HG03571 (cell line): Measurements from ENCODE around the gene ACSL3.

Experiments
- ATAC-seq: cut with Tn5 transposase; IDR thresholded peaks from one replicate; pipeline ENCODE4 v1.9.1; 2021; ENCODE audit not compliant: unreplicated experiment

The ACSL3 gene

GRCh38 chr2:222939208-222939856 is 78.5 kb downstream of the ACSL3 start:
- ATAC-seq, result peak; percentile 74

DNA sequence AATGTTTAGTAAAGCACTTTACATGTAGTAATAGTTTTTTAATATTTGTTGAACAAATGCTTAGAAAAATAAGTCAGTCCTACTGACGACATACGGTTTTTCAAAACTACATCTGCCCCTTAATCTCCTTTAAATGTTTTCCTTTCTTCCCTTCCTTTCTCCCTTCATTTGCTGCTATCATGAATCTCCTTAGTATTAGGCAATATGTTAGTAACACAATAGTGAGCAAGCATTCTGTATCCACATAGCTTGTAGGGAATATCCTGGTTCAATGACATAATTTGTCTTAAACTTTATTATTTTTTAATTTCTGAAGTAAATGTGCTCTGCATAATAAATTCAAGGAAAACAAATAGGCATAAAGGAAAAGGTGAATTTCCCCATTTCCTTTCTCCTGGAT is 79.1 kb downstream of the ACSL3 start:
- ATAC-seq, result no peak

GRCh38 chr2:222941510-222942032 is 80.7 kb downstream of the ACSL3 start:
- ATAC-seq, result no peak

DNA sequence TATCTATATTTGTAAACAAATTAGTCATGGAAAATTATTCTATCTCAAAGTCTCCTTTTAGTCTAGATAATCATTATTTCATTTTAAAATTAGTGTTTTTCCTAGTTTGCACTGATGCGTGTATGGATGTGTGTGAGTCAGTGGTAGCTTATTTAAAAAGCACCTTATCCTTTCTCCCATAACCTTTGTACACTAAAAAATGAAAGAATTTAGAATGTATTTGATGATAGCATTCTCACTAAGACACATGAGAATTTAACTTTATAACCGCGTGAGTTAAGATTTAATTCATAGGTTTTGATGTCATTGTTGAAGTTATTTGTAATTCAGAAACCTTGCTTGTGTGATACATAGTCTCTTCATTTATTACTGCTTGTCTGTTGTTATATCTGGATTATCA is 81.7 kb downstream of the ACSL3 start:
- ATAC-seq, result no peak

DNA sequence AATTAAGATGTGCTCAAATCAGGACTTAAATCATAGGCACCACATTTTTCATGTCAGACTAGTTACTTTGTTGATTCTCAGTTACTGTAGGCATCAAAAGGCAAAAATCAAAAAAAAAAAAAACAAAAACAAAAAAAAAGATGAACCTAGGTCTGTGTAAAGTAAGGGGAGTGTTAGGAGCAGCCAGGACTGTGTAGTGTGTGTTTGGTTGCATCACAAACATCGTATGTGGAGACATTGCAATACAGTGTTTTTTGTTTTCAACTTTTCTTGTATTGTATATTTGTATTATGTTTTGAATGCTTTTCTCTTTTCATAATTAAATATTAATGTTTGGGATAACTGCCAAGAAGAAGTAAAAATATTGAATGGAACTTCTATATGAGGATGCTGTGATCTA is 82.1 kb downstream of the ACSL3 start:
- no peak for ATAC-seq

GRCh38 chr2:222943820-222944219 is 83.0 kb downstream of the ACSL3 start:
- peak; percentile 45 for ATAC-seq

DNA sequence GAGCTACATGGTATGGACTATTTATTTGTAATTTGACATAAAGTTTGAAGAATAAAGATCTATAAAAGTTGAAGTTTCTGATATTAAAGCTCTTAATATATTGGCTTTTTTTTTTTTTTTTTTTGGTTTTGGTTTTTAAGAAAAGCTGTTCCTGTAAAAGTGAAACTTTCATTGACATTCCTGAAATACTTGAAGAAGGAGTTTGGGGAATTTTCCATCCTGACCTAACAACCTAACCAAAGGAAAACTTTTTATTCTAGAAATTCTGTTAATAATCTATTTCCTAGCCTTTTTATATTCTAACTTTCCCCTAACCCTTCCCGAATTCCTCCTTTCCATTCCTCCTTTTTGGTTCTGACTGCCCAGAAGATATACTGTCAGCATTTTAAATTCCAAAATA is 83.7 kb downstream of the ACSL3 start:
- no peak for ATAC-seq

GRCh38 chr2:222944971-222945740 is 84.3 kb downstream of the ACSL3 start:
- no peak for ATAC-seq

DNA sequence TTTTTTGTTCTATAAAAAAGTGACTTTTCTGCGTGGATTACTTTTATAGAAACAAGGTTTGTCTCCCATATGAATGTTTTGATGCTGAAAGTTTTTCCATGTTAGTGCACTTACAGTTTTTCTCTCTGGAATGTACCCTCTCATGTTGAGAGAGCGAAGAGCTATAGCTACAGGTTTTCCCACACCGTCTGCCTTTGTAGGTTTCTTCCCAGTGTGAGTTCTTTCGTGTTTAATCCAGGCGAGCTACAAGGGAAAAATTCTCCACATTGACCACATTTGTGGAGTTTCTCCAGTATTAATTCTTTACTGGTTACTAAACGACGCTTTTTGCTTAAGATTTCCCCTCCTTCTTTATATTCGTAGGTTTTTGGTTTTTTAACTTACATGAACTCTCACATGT is 85.1 kb downstream of the ACSL3 start:
- no peak for ATAC-seq

DNA sequence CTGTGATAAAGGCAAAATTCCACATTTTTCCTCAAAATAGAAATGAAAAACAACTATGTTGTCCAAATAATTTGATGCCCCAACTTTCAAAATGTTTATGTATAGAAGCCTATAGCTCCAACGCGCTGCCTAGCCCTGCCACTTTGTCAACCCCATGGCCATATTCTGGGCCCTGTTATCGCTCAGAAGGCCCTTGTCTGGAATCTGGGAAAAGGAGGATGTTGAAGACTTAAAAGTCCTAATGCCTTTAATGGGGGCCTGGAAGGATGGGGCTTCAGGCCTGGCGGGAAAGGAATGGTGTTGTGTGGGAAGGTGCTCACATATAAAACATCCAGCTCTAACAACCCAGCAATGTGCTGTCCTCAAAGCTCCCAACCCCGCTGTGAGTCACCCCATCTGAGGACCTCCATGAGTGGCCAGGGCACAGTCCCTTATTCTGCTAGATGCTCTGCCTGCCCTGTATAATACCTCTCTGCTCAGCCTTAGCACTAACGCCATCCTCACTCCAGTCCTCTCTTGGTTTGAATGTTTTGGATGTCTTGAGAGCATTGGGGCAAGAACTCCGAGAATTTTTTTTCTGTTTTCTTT is 86.0 kb downstream of the ACSL3 start:
- ATAC-seq, result no peak

- no peak for ATAC-seq
These were observed 88.2 kb downstream of the ACSL3 start for GRCh38 chr2:222949073-222949472.

DNA sequence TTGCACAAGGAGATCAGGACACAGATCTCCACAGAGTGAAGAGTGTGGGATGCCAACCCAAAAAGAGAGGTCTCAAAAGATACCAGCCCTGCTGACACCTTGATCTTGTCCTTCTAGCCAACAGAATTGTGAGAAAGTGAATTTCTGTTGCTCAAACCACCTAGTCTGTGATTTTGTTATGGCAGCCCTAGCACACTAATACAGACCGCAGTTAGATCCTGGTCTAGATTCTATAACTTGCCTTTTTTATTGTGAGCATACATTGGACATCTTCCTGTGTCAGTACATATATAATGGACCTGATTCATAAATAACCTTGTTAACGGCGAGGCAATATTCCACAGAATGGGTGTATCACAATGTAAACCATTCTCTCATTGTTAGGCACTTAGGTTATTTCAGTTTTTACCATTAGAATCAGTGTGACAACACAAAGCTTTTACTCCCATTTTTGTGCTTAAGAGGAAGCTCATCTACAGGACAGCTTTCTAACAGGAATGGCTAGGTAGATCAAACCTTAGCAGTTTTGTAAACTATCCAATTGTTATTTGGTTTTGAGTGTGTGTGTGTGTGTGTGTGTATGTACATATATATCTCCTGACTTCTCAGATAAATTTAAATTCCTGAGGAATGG is 89.0 kb downstream of the ACSL3 start:
- ATAC-seq, result no peak

- ATAC-seq, result no peak
These were observed 89.9 kb downstream of the ACSL3 start for GRCh38 chr2:222950638-222951285.

DNA sequence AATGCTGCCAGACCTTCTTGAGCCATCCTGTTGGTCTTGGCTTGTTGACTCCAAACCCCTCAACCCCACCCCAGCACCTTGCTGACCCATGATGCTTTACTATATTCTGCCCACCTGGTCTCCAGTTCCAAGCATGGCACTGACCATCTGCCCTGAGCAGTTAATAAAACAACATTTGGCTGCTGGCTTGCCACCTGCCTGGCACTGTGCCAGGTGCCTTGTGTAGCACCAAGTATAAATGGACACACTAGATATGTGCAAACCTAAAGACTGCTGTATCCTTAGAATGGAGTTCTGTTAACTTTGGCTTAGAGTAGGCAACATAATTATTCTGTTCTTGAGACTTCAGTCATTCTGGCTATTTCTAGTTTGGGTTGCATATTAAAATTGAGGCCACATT is 91.4 kb downstream of the ACSL3 start:
- ATAC-seq, result no peak

GRCh38 chr2:222955008-222955407 is 94.2 kb downstream of the ACSL3 start:
- ATAC-seq, result no peak

- ATAC-seq, result no peak
These were observed 98.5 kb downstream of the ACSL3 start for GRCh38 chr2:222959358-222959757.

GRCh38 chr2:222960126-222960525 is 99.3 kb downstream of the ACSL3 start:
- no peak for ATAC-seq

DNA sequence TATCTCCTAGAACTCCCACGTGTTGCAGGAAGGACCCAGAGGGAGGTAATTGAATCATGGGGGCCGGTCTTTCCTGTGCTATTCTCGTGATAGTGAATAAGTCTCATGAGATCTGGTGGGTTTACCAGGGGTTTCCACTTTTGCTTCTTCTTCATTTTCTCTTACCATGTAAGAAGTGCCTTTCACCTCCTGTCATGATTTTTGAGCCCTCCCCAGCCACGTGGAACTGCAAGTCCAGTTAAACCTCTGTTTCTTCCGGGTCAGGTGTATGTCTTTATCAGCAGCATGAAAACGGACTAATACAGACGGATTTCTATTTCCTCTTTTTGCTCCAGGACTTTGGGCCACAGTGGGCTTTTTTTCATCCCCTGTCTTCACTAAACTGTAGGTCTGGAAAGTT is 102.8 kb downstream of the ACSL3 start:
- ATAC-seq, result no peak

GRCh38 chr2:222964376-222965031 is 103.7 kb downstream of the ACSL3 start:
- no peak for ATAC-seq

- no peak for ATAC-seq
These were observed 104.7 kb downstream of the ACSL3 start for GRCh38 chr2:222965555-222965954.
